Endothelial cell of umbilical vein (primary cell): ENCODE measurements around the gene EPC1. TPM values are rescaled to one million over a fixed set of nuclear protein-coding genes. Genes with fewer than 3 reads are reported as not detected.

Experiments used
- BruUV-seq: library from RNA; stranded (reverse); fragments of 400-500 nt; replicated peaks from 2 replicates; lab custom pipeline; 2021; lab: Mats Ljungman, UMichigan
- CTCF ChIA-PET: fragments of 300-600, 350-600 bp; sonication (Branson Sonifier 250); formaldehyde crosslinking; loops from one replicate; lab custom pipeline; 2021; ENCODE audit warnings: antibody characterized with exemption, inconsistent platforms; lab: Charles Lee
- POLR2A ChIA-PET: fragments of 300-600, 350-600 bp; sonication (Branson Sonifier 250); formaldehyde crosslinking; loops from one replicate; lab custom pipeline; 2021; ENCODE audit warnings: antibody characterized with exemption, inconsistent platforms; lab: Charles Lee
- DNase-seq: peaks from one replicate; pipeline ENCODE4 v3.0.0-alpha.2; 2011; ENCODE audit warnings: low read depth, low spot score
- FAIRE-seq: peaks from 2 replicates; lab custom pipeline; 2011; peaks lifted over from hg19 to GRCh38; lab: Jason Lieb, UNC
- H2AFZ ChIP-seq: 2 replicates; pipeline ENCODE4 v1.6.0; 2012; ENCODE audit warnings: low read depth, low read length, control low read depth, inconsistent platforms
- H3K27ac ChIP-seq: 2 replicates; pipeline ENCODE4 v1.5.1; 2011; ENCODE audit warnings: low read depth, mild to moderate bottlenecking, control low read depth, low read length, moderate library complexity; ENCODE audit not compliant: insufficient read depth
- H3K27me3 ChIP-seq, 2 experiments: 2 replicates each; pipeline versions ENCODE4 v1.6.0 to v1.6.1; 2011; ENCODE audit warnings: low read length in 2 of 2, mixed read lengths in 1 of 2; ENCODE audit not compliant: control insufficient read depth in 2 of 2, insufficient read depth in 2 of 2
- H3K36me3 ChIP-seq, 2 experiments: 2 replicates in 1 of 2; 3 replicates in 1 of 2; pipeline ENCODE4 v1.5.1; 2011; ENCODE audit warnings: low read length in 2 of 2, mild to moderate bottlenecking in 1 of 2, moderate library complexity in 1 of 2; ENCODE audit not compliant: control insufficient read depth in 2 of 2, insufficient read depth in 2 of 2; ENCODE audit errors: extremely low read depth in 1 of 2
- H3K4me1 ChIP-seq: 3 replicates; pipeline ENCODE4 v1.5.1; 2011; ENCODE audit warnings: mild to moderate bottlenecking, low read length; ENCODE audit not compliant: control insufficient read depth, insufficient read depth; ENCODE audit errors: extremely low read depth
- H3K4me2 ChIP-seq: 2 replicates; pipeline ENCODE4 v1.6.1; 2011; ENCODE audit warnings: low read length, control low read depth, mixed read lengths; ENCODE audit not compliant: insufficient read depth
- H3K4me3 ChIP-seq, 3 experiments: fragments of 200-600 bp in 1 of 3; sonication (generic), shearing (Covaris generic) in 1 of 3; replicated peaks in 1 of 3; 2 replicates each; pipeline ENCODE4 v1.5.1; 2011 to 2016; ENCODE audit warnings: control low read depth in 3 of 3, low read length in 3 of 3, mild to moderate bottlenecking in 2 of 3, inconsistent platforms in 1 of 3, low read depth in 1 of 3, moderate library complexity in 1 of 3; ENCODE audit not compliant: insufficient read depth in 1 of 3
- H3K79me2 ChIP-seq: 2 replicates; pipeline ENCODE4 v1.6.0; 2012; ENCODE audit warnings: low read length, inconsistent platforms; ENCODE audit not compliant: control insufficient read depth, insufficient read depth
- H3K9ac ChIP-seq: replicated peaks from 2 replicates; pipeline ENCODE3; 2011; ENCODE audit warnings: low read length, control low read depth; ENCODE audit not compliant: insufficient read depth; ENCODE audit errors: extremely low read depth
- H3K9me1 ChIP-seq: replicated peaks from 3 replicates; pipeline ENCODE4 v1.6.0; 2011; ENCODE audit warnings: mild to moderate bottlenecking, low read length; ENCODE audit not compliant: control insufficient read depth, insufficient read depth; ENCODE audit errors: extremely low read depth
- H3K9me3 ChIP-seq: replicated peaks from 2 replicates; pipeline ENCODE4 v1.5.1; 2012; ENCODE audit warnings: low read length, inconsistent platforms; ENCODE audit not compliant: control insufficient read depth, insufficient read depth
- H4K20me1 ChIP-seq: replicated peaks from 2 replicates; pipeline ENCODE3; 2011; ENCODE audit warnings: mild to moderate bottlenecking, low read length; ENCODE audit not compliant: control insufficient read depth, insufficient read depth; ENCODE audit errors: extremely low read depth
- EZH2 ChIP-seq: IDR thresholded peaks from 2 replicates; pipeline ENCODE4 v1.6.1; 2012; ENCODE audit warnings: borderline replicate concordance, low read depth, mild to moderate bottlenecking, moderate library complexity, low read length, inconsistent platforms; ENCODE audit not compliant: severe bottlenecking
- FOS ChIP-seq: IDR thresholded peaks from 2 replicates; pipeline ENCODE4 v1.6.1; 2011; ENCODE audit warnings: mild to moderate bottlenecking, low read length, moderate library complexity, borderline replicate concordance; ENCODE audit not compliant: insufficient read depth
- GATA2 ChIP-seq: IDR thresholded peaks from 2 replicates; pipeline ENCODE4 v1.7.0; 2011; ENCODE audit warnings: low read depth, mild to moderate bottlenecking, moderate library complexity, mixed read lengths, low read length; ENCODE audit not compliant: insufficient read length, insufficient read depth
- JUN ChIP-seq: IDR thresholded peaks from 2 replicates; pipeline ENCODE4 v1.6.1; 2011; ENCODE audit warnings: borderline replicate concordance, low read depth; ENCODE audit not compliant: insufficient read length, insufficient read depth
- MYC ChIP-seq: IDR thresholded peaks from one replicate; pipeline ENCODE4 v1.6.1; 2011; ENCODE audit warnings: mild to moderate bottlenecking, low read depth, low read length
- POLR2A ChIP-seq: IDR thresholded peaks from 2 replicates; pipeline ENCODE4 v1.6.1; 2012; ENCODE audit warnings: low read depth, mild to moderate bottlenecking, control low read depth, low read length
- POLR2AphosphoS5 ChIP-seq: IDR thresholded peaks from 2 replicates; pipeline ENCODE4 v1.6.1; 2012; ENCODE audit warnings: low read depth, mild to moderate bottlenecking, control low read depth, low read length, moderate library complexity; ENCODE audit not compliant: insufficient read depth
- dilution Hi-C: fragments of 300-500 bp; cut with MboI; formaldehyde crosslinking; loops from one replicate; pipeline ENCODE4 v1.15.0; 2019; ENCODE audit warnings: low sequenced_read_pairs; ENCODE audit not compliant: extremely low pct_ligation_motif_present
- intact Hi-C: fragments of 100-400 bp; cut with micrococcal nuclease; formaldehyde crosslinking; loops from one replicate; pipeline ENCODE4 v1.10.0; 2022
- polyA plus RNA-seq, 4 experiments: library from polyadenylated mRNA; depleted of rRNA in 3 of 4; stranded (reverse) in 3 of 4; unstranded in 1 of 4; fragments of >200 nt; gene quantifications; 2 replicates each; pipeline versions ENCODE4 v1.2.1 to v1.2.3, GENCODE V29; 2011 to 2012; ENCODE audit warnings: missing spikeins in 1 of 4
- total RNA-seq: library from RNA; stranded (reverse); gene quantifications from 2 replicates; pipeline ENCODE4 v1.2.3, GENCODE V29; 2021
- TF ChIP-seq, protein P1 (sequence below), 2 donors: IDR thresholded peaks; 1 replicate in 1 of 2; 2 replicates in 1 of 2; pipeline ENCODE4 v1.5.1; 2011; ENCODE audit warnings: low read length in 2 of 2, mild to moderate bottlenecking in 2 of 2, moderate library complexity in 2 of 2, control low read depth in 1 of 2, inconsistent platforms in 1 of 2, low read depth in 1 of 2; ENCODE audit not compliant: insufficient read depth in 1 of 2; ENCODE audit errors: extremely low read depth in 1 of 2
- TF ChIP-seq, protein P2 (sequence below): IDR thresholded peaks from 2 replicates; pipeline ENCODE4 v1.6.1; 2011; ENCODE audit not compliant: insufficient read depth, insufficient read length

EPC1 gene
- total and polyA plus RNA-seq, 2 donors (not counting 3 experiments of a cell fraction or from before 2014, with no cell fraction given): 27.9 to 39.0 TPM

DNA sequence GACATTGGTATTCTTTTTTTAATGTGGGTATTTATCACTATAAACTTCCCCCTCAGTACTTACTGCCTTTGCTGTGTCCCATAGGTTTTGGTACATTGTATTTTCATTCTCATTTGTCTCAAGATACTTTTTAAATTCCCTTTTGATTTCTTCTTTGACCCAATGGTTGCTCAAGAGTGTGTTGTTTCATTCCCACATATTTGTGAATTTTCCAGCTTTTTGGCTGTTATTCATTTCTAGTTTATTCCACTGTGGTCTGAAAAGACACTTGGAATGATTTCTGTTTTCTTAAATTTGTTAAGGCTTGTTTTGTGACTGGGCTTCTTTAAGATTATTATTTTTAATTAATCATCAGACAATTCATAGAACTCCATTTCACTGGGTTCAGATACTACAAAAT lies 105.0 kb downstream of the EPC1 start:
- Histone ChIP-seq H3K79me2 (no peaks in the 10 kb centered on the region), H4K20me1 (no peaks in the 10 kb centered on the region), H3K4me1 (no peaks in the 10 kb centered on the region), H2AFZ (no peak overlapping the region), H3K27me3 (peaks cover 0 to 6% of the 10 kb centered on the region in 2 experiments), H3K9me3 (no peaks in the 10 kb centered on the region), H3K4me3 (no peak overlapping the region), H3K27ac (no peak overlapping the region), H3K36me3 (no peaks in the 10 kb centered on the region), H3K9me1 (no peaks in the 10 kb centered on the region), H3K9ac (no peak overlapping the region), H3K4me2 (no peak overlapping the region)
- TF ChIP-seq FOS: no peak
- TF ChIP-seq POLR2AphosphoS5: no peak
- DNase-seq (no peak), FAIRE-seq (no peak)
- dilution Hi-C loops: no loop called here
- POLR2A ChIA-PET: no interaction called here
- intact Hi-C loops: no loop called here
- CTCF ChIA-PET: interaction anchor here (1.0 to 3.4 kb wide), 3 partner anchors 9 to 14 kb away, joined by 3 to 18 read pairs (median 3); no protein-coding TSS in a partner anchor
- BruUV-seq: no TSS peak

DNA sequence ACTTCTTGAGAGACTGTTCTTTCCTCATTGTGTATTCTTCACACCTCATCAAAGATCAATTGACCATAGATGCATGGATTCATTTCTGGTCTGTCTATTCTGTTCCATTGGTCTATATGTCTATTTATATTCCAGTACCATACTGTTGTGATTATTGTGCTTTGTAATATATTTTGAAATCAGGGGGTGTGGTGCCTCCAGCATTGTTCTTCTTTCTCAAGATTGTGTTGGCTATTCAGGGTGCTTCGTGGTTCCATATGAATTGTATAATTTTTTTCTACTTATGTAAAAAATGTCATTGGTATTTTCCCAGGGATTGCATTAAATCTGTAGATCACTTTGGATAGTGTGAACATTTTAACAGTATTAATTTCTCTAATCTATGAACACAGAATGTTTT lies 106.5 kb downstream of the EPC1 start:
- no peak for FAIRE-seq
- Histone ChIP-seq H3K4me1 (no peaks in the 10 kb centered on the region), H2AFZ (no peak overlapping the region), H3K27ac (no peak overlapping the region), H3K9ac (no peak overlapping the region), H3K4me3 (no peak overlapping the region), H3K9me1 (no peaks in the 10 kb centered on the region), H3K9me3 (no peaks in the 10 kb centered on the region), H3K4me2 (no peak overlapping the region), H3K27me3 (peaks cover 0 to 6% of the 10 kb centered on the region in 2 experiments), H4K20me1 (no peaks in the 10 kb centered on the region), H3K36me3 (no peaks in the 10 kb centered on the region), H3K79me2 (no peaks in the 10 kb centered on the region)
- intact Hi-C loops (no loop called here), dilution Hi-C loops (no loop called here)
- no peak for TF ChIP-seq FOS
- no peak for TF ChIP-seq MYC
- no peak for TF ChIP-seq POLR2AphosphoS5
- TF ChIP-seq GATA2: no peak
- TF ChIP-seq, protein P1, sequence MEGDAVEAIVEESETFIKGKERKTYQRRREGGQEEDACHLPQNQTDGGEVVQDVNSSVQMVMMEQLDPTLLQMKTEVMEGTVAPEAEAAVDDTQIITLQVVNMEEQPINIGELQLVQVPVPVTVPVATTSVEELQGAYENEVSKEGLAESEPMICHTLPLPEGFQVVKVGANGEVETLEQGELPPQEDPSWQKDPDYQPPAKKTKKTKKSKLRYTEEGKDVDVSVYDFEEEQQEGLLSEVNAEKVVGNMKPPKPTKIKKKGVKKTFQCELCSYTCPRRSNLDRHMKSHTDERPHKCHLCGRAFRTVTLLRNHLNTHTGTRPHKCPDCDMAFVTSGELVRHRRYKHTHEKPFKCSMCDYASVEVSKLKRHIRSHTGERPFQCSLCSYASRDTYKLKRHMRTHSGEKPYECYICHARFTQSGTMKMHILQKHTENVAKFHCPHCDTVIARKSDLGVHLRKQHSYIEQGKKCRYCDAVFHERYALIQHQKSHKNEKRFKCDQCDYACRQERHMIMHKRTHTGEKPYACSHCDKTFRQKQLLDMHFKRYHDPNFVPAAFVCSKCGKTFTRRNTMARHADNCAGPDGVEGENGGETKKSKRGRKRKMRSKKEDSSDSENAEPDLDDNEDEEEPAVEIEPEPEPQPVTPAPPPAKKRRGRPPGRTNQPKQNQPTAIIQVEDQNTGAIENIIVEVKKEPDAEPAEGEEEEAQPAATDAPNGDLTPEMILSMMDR (IDR thresholded peaks at IDR 0.05; ENCODE audit: extremely low read depth in 1 of 2, insufficient read depth in 1 of 2, low read depth in 1 of 2, low read length in 2 of 2): no peak
- no peak for TF ChIP-seq JUN
- TF ChIP-seq, protein P2, sequence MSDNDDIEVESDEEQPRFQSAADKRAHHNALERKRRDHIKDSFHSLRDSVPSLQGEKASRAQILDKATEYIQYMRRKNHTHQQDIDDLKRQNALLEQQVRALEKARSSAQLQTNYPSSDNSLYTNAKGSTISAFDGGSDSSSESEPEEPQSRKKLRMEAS: no peak
- no peak for TF ChIP-seq EZH2
- no peak for TF ChIP-seq POLR2A
- BruUV-seq: no TSS peak
- POLR2A ChIA-PET: no interaction called here
- CTCF ChIA-PET: interaction anchor here (0.7 to 1.4 kb wide), 2 partner anchors 30 to 84 kb away, joined by 3 to 4 read pairs; no protein-coding TSS in a partner anchor
- no peak for DNase-seq
